H1 (cell line): ENCODE data around the gene CHMP5. TPM values are rescaled to one million over a fixed set of nuclear protein-coding genes. Genes with fewer than 3 reads are reported as not detected.

ENCODE experiments used
- CTCF ChIA-PET: fragments of 300-600 bp; sonication (Branson Sonifier 250); formaldehyde crosslinking; loops from one replicate; lab custom pipeline; 2021; ENCODE audit not compliant: partially characterized antibody; lab: Charles Lee
- POLR2A ChIA-PET: fragments of 300-600 bp; sonication (Branson Sonifier 250); formaldehyde crosslinking; loops from one replicate; lab custom pipeline; 2021; ENCODE audit warnings: inconsistent platforms; ENCODE audit not compliant: partially characterized antibody; lab: Charles Lee
- DNase-seq, 2 experiments: peaks; one replicate each; pipeline versions ENCODE4 v3.0.0 to v3.0.0-alpha.2; 2010 to 2022; ENCODE audit warnings: low spot score in 2 of 2, low read depth in 1 of 2, mixed read lengths in 1 of 2
- FAIRE-seq: peaks from 2 replicates; lab custom pipeline; 2011; peaks lifted over from hg19 to GRCh38; lab: Jason Lieb, UNC
- H2AFZ ChIP-seq: 2 replicates; pipeline ENCODE4 v1.8.1; 2012; ENCODE audit warnings: low read length, inconsistent platforms
- H2AK5ac ChIP-seq: 2 replicates; pipeline ENCODE4 v1.6.1; 2013; ENCODE audit warnings: low read depth, low read length
- H2BK120ac ChIP-seq: replicated peaks from 2 replicates; pipeline ENCODE3; 2013; ENCODE audit warnings: low read depth, low read length, inconsistent platforms
- H2BK12ac ChIP-seq: 2 replicates; pipeline ENCODE4 v1.6.1; 2013; ENCODE audit warnings: low read depth, low read length
- H2BK15ac ChIP-seq: 2 replicates; pipeline ENCODE4 v1.6.1; 2013; ENCODE audit warnings: low read length
- H2BK20ac ChIP-seq: 2 replicates; pipeline ENCODE4 v1.6.1; 2013; ENCODE audit warnings: low read length
- H2BK5ac ChIP-seq: 2 replicates; pipeline ENCODE4 v1.6.1; 2013; ENCODE audit warnings: low read depth, low read length
- H3K14ac ChIP-seq: 2 replicates; pipeline ENCODE4 v1.6.1; 2013; ENCODE audit warnings: inconsistent platforms; ENCODE audit not compliant: insufficient read length
- H3K18ac ChIP-seq: 2 replicates; pipeline ENCODE4 v1.6.1; 2013; ENCODE audit warnings: low read length; ENCODE audit errors: extremely low read depth
- H3K23ac ChIP-seq: 2 replicates; pipeline ENCODE4 v1.6.1; 2013; ENCODE audit warnings: inconsistent platforms; ENCODE audit not compliant: insufficient read length
- H3K23me2 ChIP-seq: 2 replicates; pipeline ENCODE4 v1.6.1; 2013; ENCODE audit warnings: low read depth, low read length
- H3K27ac ChIP-seq: 2 replicates; pipeline ENCODE4 v1.6.1; 2011; ENCODE audit warnings: low read depth, low read length, inconsistent platforms
- H3K27me3 ChIP-seq, 4 experiments: replicated peaks in 1 of 4; 1 replicate in 1 of 4; 2 replicates in 3 of 4; pipeline versions ENCODE4 v1.6.1 to v1.8.1; 2011 to 2013; ENCODE audit warnings: low read length in 3 of 4, mild to moderate bottlenecking in 3 of 4, inconsistent platforms in 2 of 4, mixed read lengths in 2 of 4, moderate library complexity in 1 of 4; ENCODE audit not compliant: control insufficient read depth in 3 of 4, insufficient read depth in 3 of 4; ENCODE audit errors: extremely low read depth in 1 of 4
- H3K36me3 ChIP-seq, 4 experiments: 2 replicates each; pipeline versions ENCODE4 v1.6.1 to v1.8.1; 2011 to 2013; ENCODE audit warnings: mild to moderate bottlenecking in 4 of 4, low read length in 3 of 4, moderate library complexity in 2 of 4, control low read depth in 1 of 4, inconsistent platforms in 1 of 4; ENCODE audit not compliant: insufficient read depth in 4 of 4, control insufficient read depth in 2 of 4
- H3K4ac ChIP-seq: replicated peaks from 2 replicates; pipeline ENCODE3; 2013; ENCODE audit warnings: low read length, low read depth, mixed read lengths, inconsistent platforms; ENCODE audit not compliant: insufficient read length
- H3K4me1 ChIP-seq, 4 experiments: replicated peaks in 1 of 4; 1 replicate in 1 of 4; 2 replicates in 3 of 4; pipeline versions ENCODE4 v1.6.1 to v1.8.1; 2011 to 2013; ENCODE audit warnings: low read length in 3 of 4, inconsistent platforms in 2 of 4, mixed read lengths in 1 of 4; ENCODE audit not compliant: insufficient read depth in 4 of 4, control insufficient read depth in 3 of 4
- H3K4me2 ChIP-seq, 2 experiments: 2 replicates each; pipeline versions ENCODE4 v1.6.1 to v1.8.1; 2011 to 2013; ENCODE audit warnings: low read depth in 2 of 2, low read length in 2 of 2, control low read depth in 1 of 2, inconsistent platforms in 1 of 2, mild to moderate bottlenecking in 1 of 2; ENCODE audit not compliant: insufficient read depth in 1 of 2
- H3K4me3 ChIP-seq, 4 experiments: fragments of 200-600, 300-600 bp in 1 of 4; sonication (generic), shearing (Covaris generic), sonication (Bioruptor Twin) in 1 of 4; 2 replicates each; pipeline versions ENCODE4 v1.5.1 to v1.8.1; 2011 to 2016; ENCODE audit warnings: low read length in 4 of 4, low read depth in 3 of 4, control low read depth in 2 of 4, inconsistent platforms in 2 of 4, mild to moderate bottlenecking in 2 of 4, mixed read lengths in 1 of 4, moderate library complexity in 1 of 4; ENCODE audit not compliant: insufficient read depth in 2 of 4; ENCODE audit errors: extremely low read depth in 1 of 4
- H3K56ac ChIP-seq: replicated peaks from 2 replicates; pipeline ENCODE3; 2013; ENCODE audit warnings: low read depth, mild to moderate bottlenecking, mixed read lengths, low read length, inconsistent platforms; ENCODE audit not compliant: insufficient read length
- H3K79me1 ChIP-seq: 2 replicates; pipeline ENCODE4 v1.6.1; 2013; ENCODE audit warnings: low read depth, low read length, control low read depth
- H3K79me2 ChIP-seq, 2 experiments: 2 replicates each; pipeline versions ENCODE4 v1.6.1 to v1.8.1; 2012 to 2013; ENCODE audit warnings: low read length in 2 of 2, mild to moderate bottlenecking in 2 of 2, inconsistent platforms in 1 of 2; ENCODE audit not compliant: insufficient read depth in 2 of 2, control insufficient read depth in 1 of 2
- H3K9ac ChIP-seq, 4 experiments: replicated peaks in 1 of 4; 1 replicate in 1 of 4; 2 replicates in 3 of 4; pipeline versions ENCODE4 v1.6.1 to v1.8.1; 2011 to 2013; ENCODE audit warnings: low read depth in 3 of 4, low read length in 3 of 4, control low read depth in 2 of 4, mild to moderate bottlenecking in 2 of 4, moderate library complexity in 2 of 4, inconsistent platforms in 1 of 4; ENCODE audit errors: extremely low read depth in 1 of 4
- H3K9me3 ChIP-seq, 2 experiments: 2 replicates each; pipeline versions ENCODE4 v1.6.1 to v1.8.1; 2012 to 2013; ENCODE audit warnings: mild to moderate bottlenecking in 2 of 2, moderate library complexity in 2 of 2, control low read depth in 1 of 2, inconsistent platforms in 1 of 2, low read depth in 1 of 2, low read length in 1 of 2, mixed read lengths in 1 of 2; ENCODE audit not compliant: insufficient read depth in 2 of 2
- H4K20me1 ChIP-seq, 2 experiments: replicated peaks in 1 of 2; 2 replicates each; pipeline versions ENCODE3 to v1.8.1; 2011 to 2013; ENCODE audit warnings: inconsistent platforms in 2 of 2, low read length in 2 of 2, mild to moderate bottlenecking in 1 of 2; ENCODE audit not compliant: insufficient read depth in 2 of 2, control insufficient read depth in 1 of 2
- H4K5ac ChIP-seq: 2 replicates; pipeline ENCODE4 v1.6.1; 2013; ENCODE audit warnings: low read length, low read depth, mixed read lengths, inconsistent platforms; ENCODE audit not compliant: insufficient read length
- H4K8ac ChIP-seq: 2 replicates; pipeline ENCODE4 v1.8.0; 2013; ENCODE audit warnings: mild to moderate bottlenecking, moderate library complexity, low read length, inconsistent platforms; ENCODE audit not compliant: insufficient read depth; ENCODE audit errors: extremely low read depth
- H4K91ac ChIP-seq: replicated peaks from 2 replicates; pipeline ENCODE3; 2013; ENCODE audit warnings: low read length, mixed read lengths, inconsistent platforms; ENCODE audit not compliant: insufficient read length
- ASH2L ChIP-seq: fragments of 200-600, 300-600 bp; sonication (generic); IDR thresholded peaks from one replicate; pipeline ENCODE4 v1.7.1; 2017; ENCODE audit warnings: low read length
- BCL11A ChIP-seq, 2 experiments: IDR thresholded peaks; one replicate each; pipeline ENCODE4 v1.6.1; 2011; ENCODE audit warnings: low read depth in 2 of 2, low read length in 2 of 2, mild to moderate bottlenecking in 2 of 2
- CEBPB ChIP-seq: IDR thresholded peaks from 2 replicates; pipeline ENCODE4 v1.6.1; 2012; ENCODE audit warnings: low read depth, low read length
- CHD1 ChIP-seq: IDR thresholded peaks from 2 replicates; pipeline ENCODE4 v1.6.1; 2012; ENCODE audit warnings: low read depth, low read length, improper control_type of control experiment
- CHD2 ChIP-seq: IDR thresholded peaks from 2 replicates; pipeline ENCODE4 v1.6.1; 2012; ENCODE audit warnings: low read length, improper control_type of control experiment
- CREB1 ChIP-seq: IDR thresholded peaks from 2 replicates; pipeline ENCODE4 v1.6.1; 2012; ENCODE audit warnings: inconsistent platforms
- EP300 ChIP-seq, 2 experiments: IDR thresholded peaks; 1 replicate in 1 of 2; 2 replicates in 1 of 2; pipeline ENCODE4 v1.6.1; 2011 to 2012; ENCODE audit warnings: low read depth in 2 of 2, low read length in 2 of 2, mild to moderate bottlenecking in 2 of 2, borderline replicate concordance in 1 of 2, inconsistent platforms in 1 of 2, moderate library complexity in 1 of 2
- EZH2 ChIP-seq: fragments of 200-600 bp; sonication (generic); IDR thresholded peaks from 2 replicates; pipeline ENCODE4 v1.7.1; 2012; ENCODE audit warnings: low read depth, mild to moderate bottlenecking, moderate library complexity, low read length, inconsistent platforms; ENCODE audit not compliant: severe bottlenecking
- MAFK ChIP-seq: IDR thresholded peaks from 2 replicates; pipeline ENCODE4 v1.6.1; 2012; ENCODE audit warnings: low read depth, mild to moderate bottlenecking, improper control_type of control experiment, low read length
- NANOG ChIP-seq: IDR thresholded peaks from 2 replicates; pipeline ENCODE4 v1.6.1; 2011; ENCODE audit warnings: low read length, low read depth, mild to moderate bottlenecking, inconsistent platforms; ENCODE audit not compliant: insufficient read depth, poor library complexity, severe bottlenecking
- PHF8 ChIP-seq: fragments of 200-600 bp; sonication (generic); conservative IDR thresholded peaks from 2 replicates; pipeline ENCODE4 v1.7.1; 2012; ENCODE audit warnings: low read depth, mild to moderate bottlenecking, inconsistent platforms, low read length, moderate library complexity
- RAD21 ChIP-seq, 2 experiments: IDR thresholded peaks in 1 of 2; conservative IDR thresholded peaks in 1 of 2; 2 replicates each; pipeline ENCODE4 v1.6.1; 2011; ENCODE audit warnings: low read depth in 2 of 2, low read length in 2 of 2, improper control_type of control experiment in 1 of 2, inconsistent platforms in 1 of 2, mild to moderate bottlenecking in 1 of 2, moderate library complexity in 1 of 2
- SIX5 ChIP-seq: IDR thresholded peaks from 2 replicates; pipeline ENCODE4 v1.6.1; 2011; ENCODE audit warnings: mild to moderate bottlenecking, low read depth, low read length
- SP2 ChIP-seq: IDR thresholded peaks from 2 replicates; pipeline ENCODE4 v1.6.1; 2012; ENCODE audit warnings: mild to moderate bottlenecking, low read length, inconsistent platforms
- SRF ChIP-seq: IDR thresholded peaks from 2 replicates; pipeline ENCODE4 v1.6.1; 2011; ENCODE audit warnings: mild to moderate bottlenecking, low read depth, low read length, moderate library complexity
- WGBS, 2 experiments: shearing (Covaris generic) in 1 of 2; methylation state at CpG; one replicate each; pipeline versions ENCODE4 v1.1.6 to v1.1.7; 2013 to 2015; ENCODE audit warnings: low lambda C conversion rate in 2 of 2, mixed read lengths in 2 of 2, inconsistent platforms in 1 of 2, low coverage in 1 of 2, missing lambda C conversion rate in 1 of 2; ENCODE audit not compliant: insufficient replicate concordance in 2 of 2, insufficient coverage in 1 of 2, insufficient read length in 1 of 2; ENCODE audit errors: extremely low coverage in 1 of 2, missing lambda C conversion rate in 1 of 2; 5-methylcytosine and 5-hydroxymethylcytosine counted together
- polyA plus RNA-seq, 7 experiments: library from polyadenylated mRNA; depleted of rRNA in 3 of 7; stranded (reverse) in 5 of 7; unstranded in 2 of 7; fragments of >200 nt in 5 of 7; fragments of 200-250 nt in 2 of 7; gene quantifications; 1 replicate in 5 of 7; 2 replicates in 1 of 7; 4 replicates in 1 of 7; pipeline versions ENCODE4 v1.2.1 to v1.2.3, GENCODE V29; 2011 to 2013; ENCODE audit warnings: missing spikeins in 2 of 7, mixed read lengths in 2 of 7
- total RNA-seq: library from RNA; stranded (reverse); fragmentation: NEBNext Ultra II Directional; extraction: Animal tissue kit (Norgen Biotek cat#: 25700); gene quantifications from 2 replicates; pipeline ENCODE4 v1.2.1, GENCODE V29; 2021

The CHMP5 gene
- total and polyA plus RNA-seq, 2 of the 8 experiments (the other 6 are each of a cell fraction or from before 2014, with no cell fraction given): 25.0 to 47.3 TPM

GRCh38 chr9:33306037-33306436 is 41.2 kb downstream of the CHMP5 start:
- Histone ChIP-seq H3K9ac (no peak overlapping the region), H3K36me3 (peaks cover 23 to 80% (median 57%) of the 10 kb centered on the region in 4 experiments), H3K27me3 (no peaks in the 10 kb centered on the region), H2BK20ac (no peak overlapping the region), H3K23me2 (no peaks in the 10 kb centered on the region), H3K79me1 (no peaks in the 10 kb centered on the region), H3K23ac (no peak overlapping the region), H3K14ac (no peak overlapping the region), H2BK15ac (no peak overlapping the region), H2AK5ac (no peak overlapping the region), H2BK120ac (no peak overlapping the region), H4K91ac (no peak overlapping the region), H3K4ac (no peak overlapping the region), H3K27ac (no peak overlapping the region), H4K8ac (no peak overlapping the region), H3K18ac (no peak overlapping the region), H3K4me1 (no peaks in the 10 kb centered on the region), H3K9me3 (no peaks in the 10 kb centered on the region), H3K56ac (no peak overlapping the region), H3K79me2 (no peaks in the 10 kb centered on the region), H2AFZ (no peak overlapping the region), H3K4me3 (no peak overlapping the region), H4K5ac (no peak overlapping the region), H2BK12ac (no peak overlapping the region), H2BK5ac (no peak overlapping the region), H4K20me1 (peaks cover 0 to 3% of the 10 kb centered on the region in 2 experiments), H3K4me2 (no peak overlapping the region)
- POLR2A ChIA-PET: interaction anchor here (1.2 kb wide), 1 partner anchor 16 kb away, joined by 3 read pairs; the partner anchor contains the start of gene NFX1
- CTCF ChIA-PET: interaction anchor here (0.9 kb wide), 1 partner anchor 158 kb away, joined by 3 read pairs; no protein-coding TSS in a partner anchor
- WGBS, 2 experiments: 87% methylated on average over 3 of the region's 3 CpGs; no CpG with 5 or more reads in 1 of the 2 experiments
- no peak for DNase-seq
- no peak for FAIRE-seq
- TF ChIP-seq CHD1: no peak
- no peak for TF ChIP-seq SP2
- no peak for TF ChIP-seq CREB1
- TF ChIP-seq ASH2L: no peak
- TF ChIP-seq RAD21 (IDR thresholded peaks at IDR 0.05 in 1 of 2, conservative IDR thresholded peaks at IDR 0.05 in 1 of 2; ENCODE audit: low read depth in 2 of 2, low read length in 2 of 2): no peak
- TF ChIP-seq NANOG: no peak
- TF ChIP-seq PHF8: no peak
- TF ChIP-seq CEBPB: no peak
- no peak for TF ChIP-seq EP300 (IDR thresholded peaks at IDR 0.05; ENCODE audit: borderline replicate concordance in 1 of 2, low read depth in 2 of 2, low read length in 2 of 2)
- no peak for TF ChIP-seq EZH2
- no peak for TF ChIP-seq MAFK
- no peak for TF ChIP-seq BCL11A (IDR thresholded peaks at IDR 0.05; ENCODE audit: low read depth in 2 of 2, low read length in 2 of 2)
- no peak for TF ChIP-seq SRF
- TF ChIP-seq CHD2: no peak
- TF ChIP-seq SIX5: no peak
